Heart right ventricle (tissue), 16 donors: Measurements from ENCODE around the gene FBLN5. TPM values are rescaled to one million over a fixed set of nuclear protein-coding genes. Genes with fewer than 3 reads are reported as not detected.

Experiments
- ATAC-seq, 8 donors: fragments of 200-7000 bp; cut with Tn5 transposase; one replicate each; pipeline ENCODE4 v1.9.1; 2020; ENCODE audit warnings: mild to moderate bottlenecking in 8 of 8, moderate library complexity in 8 of 8, moderate number of reproducible peaks in 1 of 8
- DNase-seq, 2 donors: peaks; one replicate each; pipeline ENCODE4 v3.0.0-alpha.2; 2020
- H3K27ac ChIP-seq, 10 donors: fragments of 200-600 bp; sonication (generic) in 2 of 10; one replicate each; pipeline versions ENCODE4 v1.5.0 to v1.8.0; 2020 to 2022; ENCODE audit warnings: mild to moderate bottlenecking in 3 of 10
- H3K27me3 ChIP-seq, 7 donors: fragments of 200-600 bp; one replicate each; pipeline ENCODE4 v1.8.0; 2021 to 2022; ENCODE audit warnings: mild to moderate bottlenecking in 2 of 7
- H3K36me3 ChIP-seq, 9 donors: fragments of 200-600 bp; sonication (generic) in 1 of 9; one replicate each; pipeline versions ENCODE4 v1.5.0 to v1.8.0; 2020 to 2022; ENCODE audit warnings: mild to moderate bottlenecking in 2 of 9
- H3K4me1 ChIP-seq, 9 donors: fragments of 200-600 bp; sonication (generic) in 1 of 9; one replicate each; pipeline versions ENCODE4 v1.5.0 to v1.8.0; 2020 to 2022; ENCODE audit warnings: mild to moderate bottlenecking in 4 of 9
- H3K4me3 ChIP-seq, 10 donors: fragments of 200-600 bp; sonication (generic) in 2 of 10; one replicate each; pipeline versions ENCODE4 v1.5.0 to v1.8.0; 2020 to 2022; ENCODE audit warnings: mild to moderate bottlenecking in 7 of 10, moderate library complexity in 2 of 10
- H3K9me3 ChIP-seq, 11 donors: fragments of 200-600 bp in 10 of 11; sonication (generic) in 2 of 11; one replicate each; pipeline versions ENCODE4 v1.5.0 to v1.8.0; 2013 to 2022; ENCODE audit warnings: mild to moderate bottlenecking in 2 of 11, control low read depth in 1 of 11, moderate library complexity in 1 of 11
- CTCF ChIP-seq, 9 donors: fragments of 200-600 bp; sonication (generic) in 2 of 9; IDR thresholded peaks; one replicate each; pipeline versions ENCODE4 v1.5.0 to v1.8.0; 2021 to 2022; ENCODE audit warnings: antibody characterized with exemption in 9 of 9, mild to moderate bottlenecking in 5 of 9, moderate library complexity in 1 of 9
- WGBS, 2 donors: extraction: QIAGEN DNeasy Blood & Tissue Kit; methylation state at CpG; one replicate each; pipeline ENCODE4 v1.1.7; 2013; ENCODE audit warnings: inconsistent platforms in 1 of 2; 5-methylcytosine and 5-hydroxymethylcytosine counted together
- intact Hi-C, 10 donors: fragments of 100-400 bp; cut with DNase I; formaldehyde crosslinking; loops; one replicate each; pipeline versions ENCODE4 v1.11.1 to v1.14.2; 2022
- polyA plus RNA-seq, 2 donors: library from polyadenylated mRNA; stranded (reverse); fragments of 200-250 nt; gene quantifications; one replicate each; pipeline ENCODE4 v1.2.3, GENCODE V29; 2013
- total RNA-seq, 10 donors: library from RNA; stranded (reverse); fragmentation: NEBNext Ultra II Directional in 3 of 10; extraction: Animal tissue kit (Norgen Biotek cat#: 25700) in 3 of 10; gene quantifications; one replicate each; pipeline versions ENCODE4 v1.2.1 to v1.2.4, GENCODE V29; 2021 to 2023
- donor health status: Arrhythmogenic right ventricular cardiomyopathy.
- donor health status: ischemic (EF 13 %, LVEDD 7.1; RV severe dilation, severe dysfunction).
- donor health status: healthy with polysubstance abuse.
- donor health status: DM: no; HTN: yes; CAD: no.
- donor health status: DM: no; HTN: no; CAD: no.
- donor health status: ischemic (EF 25% LVEDD 6.9; RV normal size, moderate dysfunction).
- donor health status: ischemic (EF 25% LVEDD 5.7; RV mildly dilated, moderate dysfunction).
- donor health status: healthy.
- donor health status: DM: yes; HTN: yes; CAD: no.
- donor health status: Ischemic cardiomyopathy.
- donor health status: ischemic (EF 35%, LVEDD 5.7; RV mildly dilated, moderate dysfunction).
- donor health status: nonischemic (EF 11% LVEDD 7.7; RV severe dilation, severe dysfunction).
- donor health status: DM: yes; HTN: yes; CAD: no.
- donor health status: PGD.
- donor health status: ischemic (EF 29% LVEDD 5.4; RV normal size, mild dysfunction).
- donor health status: nonischemic (EF 23%, LVEDD 6.1; RV moderate dilation, normal function).

The FBLN5 gene
- total and polyA plus RNA-seq, 12 donors, result 25.3 to 91.5 (median 41.7) TPM

- no peak overlapping the region for H3K4me3 ChIP-seq
- peaks cover 0 to 56% (median 9%) of the 10 kb centered on the region in 9 donors for H3K4me1 ChIP-seq
- TF ChIP-seq CTCF (IDR thresholded peaks at IDR 0.05), result no peak
- peaks cover 0 to 3% (median 0%) of the 10 kb centered on the region in 7 donors for H3K27me3 ChIP-seq
- no peaks in the 10 kb centered on the region for H3K9me3 ChIP-seq
- no peak for DNase-seq
- no peak overlapping the region for H3K27ac ChIP-seq
- ATAC-seq, result peak in 1 of 8 donors; percentile 12
- 62 to 67% methylated on average over 3 of the region's 3 CpGs for WGBS, 2 donors
- peaks cover 0 to 12% (median 0%) of the 10 kb centered on the region in 9 donors for H3K36me3 ChIP-seq
- intact Hi-C loops, result no loop called here
Measured at GRCh38 chr14:91929700-91930099, 17.8 kb downstream of the FBLN5 start.

GRCh38 chr14:91927800-91928199 lies 19.7 kb downstream of the FBLN5 start:
- ATAC-seq (peak in 1 of 8 donors; percentile 12), DNase-seq (no peak)
- no peak overlapping the region for H3K4me3 ChIP-seq
- intact Hi-C loops, result no loop called here
- WGBS, 2 donors, result 74 to 85% methylated on average over 5 of the region's 5 CpGs
- H3K36me3 ChIP-seq, result no peaks in the 10 kb centered on the region
- peak overlapping the region in 1 of 10 donors; percentile 3 for H3K27ac ChIP-seq
- peaks cover 0 to 2% (median 0%) of the 10 kb centered on the region in 7 donors for H3K27me3 ChIP-seq
- TF ChIP-seq CTCF (IDR thresholded peaks at IDR 0.05), result no peak
- H3K9me3 ChIP-seq, result no peaks in the 10 kb centered on the region
- peaks cover 0 to 66% (median 9%) of the 10 kb centered on the region in 9 donors for H3K4me1 ChIP-seq

GRCh38 chr14:91927191-91927590 lies 20.3 kb downstream of the FBLN5 start:
- H3K27me3 ChIP-seq, result peaks cover 0 to 2% (median 0%) of the 10 kb centered on the region in 7 donors
- H3K27ac ChIP-seq, result no peak overlapping the region
- no peaks in the 10 kb centered on the region for H3K9me3 ChIP-seq
- TF ChIP-seq CTCF (IDR thresholded peaks at IDR 0.05), result no peak
- intact Hi-C loops, result no loop called here
- H3K36me3 ChIP-seq, result no peaks in the 10 kb centered on the region
- DNase-seq, result no peak
- no peak for ATAC-seq
- WGBS, 2 donors, result 65 to 76% methylated on average over 3 of the region's 3 CpGs
- H3K4me3 ChIP-seq, result no peak overlapping the region
- peaks cover 0 to 71% (median 9%) of the 10 kb centered on the region in 9 donors for H3K4me1 ChIP-seq

- 67 to 77% methylated on average over 17 of the region's 17 CpGs for WGBS, 2 donors
- ATAC-seq (no peak), DNase-seq (no peak)
- Histone ChIP-seq H3K36me3 (no peaks in the 10 kb centered on the region), H3K4me1 (peaks cover 0 to 62% (median 9%) of the 10 kb centered on the region in 9 donors), H3K27me3 (peaks cover 0 to 2% (median 0%) of the 10 kb centered on the region in 7 donors), H3K27ac (peak overlapping the region in 3 of 10 donors; percentile 2 to 66 (median 65)), H3K9me3 (no peaks in the 10 kb centered on the region), H3K4me3 (no peak overlapping the region)
- intact Hi-C loops, result no loop called here
- no peak for TF ChIP-seq CTCF (IDR thresholded peaks at IDR 0.05)
Measured at GRCh38 chr14:91926131-91926890, 21.2 kb downstream of the FBLN5 start.
